ENCODE data around the gene CGNL1.

The CGNL1 gene

DNA sequence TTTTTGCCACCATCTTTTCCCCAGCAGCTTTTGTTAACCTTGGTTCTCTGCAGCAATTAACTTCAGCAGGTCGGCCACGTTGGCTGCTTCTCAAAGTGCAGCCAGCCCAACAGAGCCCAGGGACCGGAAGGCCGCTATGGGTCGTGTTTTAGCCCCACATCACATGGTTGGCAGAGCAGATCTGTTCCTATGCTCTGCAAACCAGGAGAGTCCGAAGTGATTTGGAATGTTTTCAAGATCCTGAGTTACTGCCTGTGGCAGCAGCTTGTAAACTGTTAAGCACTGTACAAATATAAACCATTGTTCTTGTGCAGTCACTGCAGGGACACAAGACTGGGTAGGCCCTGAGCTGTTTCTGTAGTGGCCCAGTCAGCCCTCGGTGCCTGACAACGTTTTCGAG lies 145.8 kb downstream of the CGNL1 start:
- TF ChIP-seq, protein P1, sequence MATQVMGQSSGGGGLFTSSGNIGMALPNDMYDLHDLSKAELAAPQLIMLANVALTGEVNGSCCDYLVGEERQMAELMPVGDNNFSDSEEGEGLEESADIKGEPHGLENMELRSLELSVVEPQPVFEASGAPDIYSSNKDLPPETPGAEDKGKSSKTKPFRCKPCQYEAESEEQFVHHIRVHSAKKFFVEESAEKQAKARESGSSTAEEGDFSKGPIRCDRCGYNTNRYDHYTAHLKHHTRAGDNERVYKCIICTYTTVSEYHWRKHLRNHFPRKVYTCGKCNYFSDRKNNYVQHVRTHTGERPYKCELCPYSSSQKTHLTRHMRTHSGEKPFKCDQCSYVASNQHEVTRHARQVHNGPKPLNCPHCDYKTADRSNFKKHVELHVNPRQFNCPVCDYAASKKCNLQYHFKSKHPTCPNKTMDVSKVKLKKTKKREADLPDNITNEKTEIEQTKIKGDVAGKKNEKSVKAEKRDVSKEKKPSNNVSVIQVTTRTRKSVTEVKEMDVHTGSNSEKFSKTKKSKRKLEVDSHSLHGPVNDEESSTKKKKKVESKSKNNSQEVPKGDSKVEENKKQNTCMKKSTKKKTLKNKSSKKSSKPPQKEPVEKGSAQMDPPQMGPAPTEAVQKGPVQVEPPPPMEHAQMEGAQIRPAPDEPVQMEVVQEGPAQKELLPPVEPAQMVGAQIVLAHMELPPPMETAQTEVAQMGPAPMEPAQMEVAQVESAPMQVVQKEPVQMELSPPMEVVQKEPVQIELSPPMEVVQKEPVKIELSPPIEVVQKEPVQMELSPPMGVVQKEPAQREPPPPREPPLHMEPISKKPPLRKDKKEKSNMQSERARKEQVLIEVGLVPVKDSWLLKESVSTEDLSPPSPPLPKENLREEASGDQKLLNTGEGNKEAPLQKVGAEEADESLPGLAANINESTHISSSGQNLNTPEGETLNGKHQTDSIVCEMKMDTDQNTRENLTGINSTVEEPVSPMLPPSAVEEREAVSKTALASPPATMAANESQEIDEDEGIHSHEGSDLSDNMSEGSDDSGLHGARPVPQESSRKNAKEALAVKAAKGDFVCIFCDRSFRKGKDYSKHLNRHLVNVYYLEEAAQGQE (IDR thresholded peaks at IDR 0.05; ENCODE audit: insufficient read depth in 1 of 2, low read depth in 2 of 2, low read length in 2 of 2): no peak
- no peak for TF ChIP-seq SIN3A (IDR thresholded peaks at IDR 0.05; ENCODE audit: borderline replicate concordance, insufficient read depth, low read length)
- no peak for TF ChIP-seq POLR2AphosphoS5 (IDR thresholded peaks at IDR 0.05; ENCODE audit: low read depth, low read length)
- TF ChIP-seq FOXP2 (optimal IDR thresholded peaks at IDR 0.05; ENCODE audit: borderline replicate concordance, extremely low read depth, extremely low read length, insufficient read depth): no peak
- TF ChIP-seq TAF1 (IDR thresholded peaks at IDR 0.05; ENCODE audit: borderline replicate concordance, insufficient read depth, low read length): no peak

DNA sequence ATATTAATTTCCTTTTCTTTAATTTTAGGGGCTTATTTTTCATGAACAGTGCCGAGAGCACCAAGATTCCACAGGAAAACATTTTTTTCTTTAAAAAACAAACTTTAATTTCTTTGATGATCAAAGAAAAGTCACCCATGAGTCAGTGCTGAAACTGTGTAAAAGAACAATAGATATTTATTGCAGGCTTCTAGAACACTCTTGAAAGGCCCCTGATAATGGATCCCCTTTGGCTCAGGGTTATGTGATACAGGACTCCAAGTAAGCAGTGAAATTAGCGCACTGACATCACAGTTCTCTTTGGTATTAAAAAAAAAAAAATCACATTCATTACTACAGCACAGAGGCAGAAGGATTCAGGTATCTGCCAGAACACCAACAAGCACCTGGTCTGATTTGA lies 149.3 kb downstream of the CGNL1 start:
- no peak for TF ChIP-seq POLR2AphosphoS5 (IDR thresholded peaks at IDR 0.05; ENCODE audit: low read depth, low read length)
- TF ChIP-seq SIN3A (IDR thresholded peaks at IDR 0.05; ENCODE audit: borderline replicate concordance, insufficient read depth, low read length): no peak
- TF ChIP-seq, protein P1 (IDR thresholded peaks at IDR 0.05; ENCODE audit: insufficient read depth in 1 of 2, low read depth in 2 of 2, low read length in 2 of 2): no peak
- TF ChIP-seq FOXP2 (optimal IDR thresholded peaks at IDR 0.05; ENCODE audit: borderline replicate concordance, extremely low read depth, extremely low read length, insufficient read depth): no peak
- TF ChIP-seq TAF1 (IDR thresholded peaks at IDR 0.05; ENCODE audit: borderline replicate concordance, insufficient read depth, low read length): no peak

DNA sequence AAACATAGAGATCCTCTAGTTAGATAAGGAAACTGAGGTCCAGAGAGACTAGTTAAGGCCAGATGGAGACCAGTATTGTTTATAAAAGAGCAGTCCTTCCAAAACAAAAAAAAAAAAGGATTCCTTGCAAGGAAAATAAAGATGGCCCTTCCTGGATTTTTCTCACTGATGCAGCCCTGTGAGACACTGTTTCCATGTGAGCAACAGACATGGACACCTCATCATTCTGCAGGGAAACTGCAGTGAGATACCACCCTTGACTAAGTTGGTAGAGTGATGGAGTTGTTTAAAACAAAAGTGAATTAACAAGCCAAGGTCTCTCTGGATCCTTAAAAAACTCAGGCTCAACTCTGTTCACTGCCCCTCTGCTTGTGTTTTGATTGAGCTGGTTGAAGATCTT lies 149.8 kb downstream of the CGNL1 start:
- TF ChIP-seq TAF1 (IDR thresholded peaks at IDR 0.05; ENCODE audit: borderline replicate concordance, insufficient read depth, low read length) (no peak), FOXP2 (optimal IDR thresholded peaks at IDR 0.05; ENCODE audit: borderline replicate concordance, extremely low read depth, extremely low read length, insufficient read depth) (no peak), POLR2AphosphoS5 (IDR thresholded peaks at IDR 0.05; ENCODE audit: low read depth, low read length) (no peak), SIN3A (IDR thresholded peaks at IDR 0.05; ENCODE audit: borderline replicate concordance, insufficient read depth, low read length) (no peak)
- TF ChIP-seq, protein P1 (IDR thresholded peaks at IDR 0.05; ENCODE audit: insufficient read depth in 1 of 2, low read depth in 2 of 2, low read length in 2 of 2): no peak

DNA sequence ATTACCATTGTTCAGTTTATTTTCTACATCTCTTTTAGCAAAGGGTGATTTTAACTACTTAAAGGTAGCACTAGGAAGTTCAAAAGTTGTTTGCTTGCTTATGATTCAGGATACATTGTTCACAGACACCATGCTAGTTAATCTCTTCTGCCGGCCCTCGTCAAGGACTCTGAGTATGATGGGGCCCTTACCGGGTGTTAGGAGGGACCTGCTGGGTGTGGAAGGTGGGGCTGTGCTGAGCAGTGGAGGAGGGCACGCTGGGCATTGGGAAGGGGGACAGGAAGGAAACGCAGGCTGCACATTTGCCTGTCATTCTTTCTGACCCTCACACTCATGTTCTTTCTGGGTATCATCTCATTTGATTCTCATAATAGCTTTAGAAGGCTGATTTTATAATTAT lies 150.3 kb downstream of the CGNL1 start:
- TF ChIP-seq, protein P1 (IDR thresholded peaks at IDR 0.05; ENCODE audit: insufficient read depth in 1 of 2, low read depth in 2 of 2, low read length in 2 of 2): no peak
- TF ChIP-seq POLR2AphosphoS5 (IDR thresholded peaks at IDR 0.05; ENCODE audit: low read depth, low read length) (no peak), TAF1 (IDR thresholded peaks at IDR 0.05; ENCODE audit: borderline replicate concordance, insufficient read depth, low read length) (no peak), FOXP2 (optimal IDR thresholded peaks at IDR 0.05; ENCODE audit: borderline replicate concordance, extremely low read depth, extremely low read length, insufficient read depth) (no peak), SIN3A (IDR thresholded peaks at IDR 0.05; ENCODE audit: borderline replicate concordance, insufficient read depth, low read length) (no peak)
